ENCODE results near the gene SH3PXD2A.

SH3PXD2A gene

DNA sequence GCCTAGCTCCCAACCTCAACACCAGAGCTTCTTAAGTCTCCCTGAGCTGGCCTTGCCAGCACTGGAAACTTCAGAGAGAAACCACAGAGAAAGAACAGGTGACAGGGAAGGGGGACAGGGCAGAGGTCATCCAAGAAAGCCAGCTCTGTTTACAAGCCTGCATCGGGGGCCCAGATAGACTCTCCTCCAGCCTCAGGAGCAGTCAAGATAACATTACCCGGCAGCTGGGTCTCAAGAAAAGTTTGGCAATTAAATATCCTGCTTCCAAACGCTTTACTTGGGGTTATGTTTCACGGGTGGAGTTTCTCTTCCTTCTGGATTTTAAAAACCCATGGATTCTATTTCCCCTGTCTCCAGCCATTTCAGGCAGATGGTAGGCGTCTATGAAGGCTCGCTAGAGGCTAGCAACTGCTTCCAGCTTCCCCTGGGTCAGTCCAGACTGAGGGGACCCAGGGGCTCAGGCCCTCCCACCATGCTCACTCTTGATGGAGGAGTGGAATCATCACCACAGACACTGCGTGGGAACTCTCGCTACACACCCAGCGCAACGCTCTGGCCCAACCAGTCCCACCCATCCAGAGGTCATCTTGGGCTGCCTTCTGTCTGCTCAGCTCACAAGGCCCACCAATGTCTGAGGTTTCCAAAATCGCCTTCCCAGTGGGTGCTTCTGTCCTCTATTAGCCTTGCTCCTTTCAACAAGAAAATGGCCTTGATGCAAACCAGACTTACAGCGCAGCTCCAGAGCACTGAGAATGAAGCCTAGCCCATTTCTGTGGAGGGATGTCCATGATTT, 48.8 kb downstream of the SH3PXD2A start:
- TF ChIP-seq, protein P1, sequence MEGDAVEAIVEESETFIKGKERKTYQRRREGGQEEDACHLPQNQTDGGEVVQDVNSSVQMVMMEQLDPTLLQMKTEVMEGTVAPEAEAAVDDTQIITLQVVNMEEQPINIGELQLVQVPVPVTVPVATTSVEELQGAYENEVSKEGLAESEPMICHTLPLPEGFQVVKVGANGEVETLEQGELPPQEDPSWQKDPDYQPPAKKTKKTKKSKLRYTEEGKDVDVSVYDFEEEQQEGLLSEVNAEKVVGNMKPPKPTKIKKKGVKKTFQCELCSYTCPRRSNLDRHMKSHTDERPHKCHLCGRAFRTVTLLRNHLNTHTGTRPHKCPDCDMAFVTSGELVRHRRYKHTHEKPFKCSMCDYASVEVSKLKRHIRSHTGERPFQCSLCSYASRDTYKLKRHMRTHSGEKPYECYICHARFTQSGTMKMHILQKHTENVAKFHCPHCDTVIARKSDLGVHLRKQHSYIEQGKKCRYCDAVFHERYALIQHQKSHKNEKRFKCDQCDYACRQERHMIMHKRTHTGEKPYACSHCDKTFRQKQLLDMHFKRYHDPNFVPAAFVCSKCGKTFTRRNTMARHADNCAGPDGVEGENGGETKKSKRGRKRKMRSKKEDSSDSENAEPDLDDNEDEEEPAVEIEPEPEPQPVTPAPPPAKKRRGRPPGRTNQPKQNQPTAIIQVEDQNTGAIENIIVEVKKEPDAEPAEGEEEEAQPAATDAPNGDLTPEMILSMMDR (conservative IDR thresholded peaks at IDR 0.05; ENCODE audit: low read depth, low read length): no peak
- no peak for DNase-seq (ENCODE audit: low read depth)
- H3K4me3 ChIP-seq (ENCODE audit: low read length): no peak overlapping the region

GRCh38 chr10:103805781-103806180, 49.6 kb downstream of the SH3PXD2A start:
- TF ChIP-seq, protein P1 (conservative IDR thresholded peaks at IDR 0.05; ENCODE audit: low read depth, low read length): no peak
- DNase-seq (ENCODE audit: low read depth): no peak
- no peak overlapping the region for H3K4me3 ChIP-seq (ENCODE audit: low read length)

DNA sequence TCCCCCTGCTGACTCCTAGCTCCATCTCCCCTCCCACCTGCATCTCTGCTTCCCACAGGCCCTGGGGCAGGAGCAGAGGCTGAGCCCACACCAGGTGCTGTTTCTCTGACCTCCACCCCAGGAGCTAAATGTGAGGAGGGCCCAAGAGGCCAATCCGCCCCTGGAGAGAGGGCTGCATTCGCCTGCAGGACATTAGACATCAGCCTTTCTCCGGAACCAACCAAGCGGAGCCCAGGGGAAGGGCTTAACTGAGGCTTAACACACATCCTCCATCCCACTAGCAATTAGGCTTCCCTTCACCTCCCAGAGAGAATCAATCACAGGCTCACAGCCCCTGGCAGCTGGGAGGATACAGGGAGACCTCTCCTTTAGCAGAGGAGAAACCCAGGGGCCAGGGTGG, 50.5 kb downstream of the SH3PXD2A start:
- H3K4me3 ChIP-seq (ENCODE audit: low read length): no peak overlapping the region
- TF ChIP-seq, protein P1 (conservative IDR thresholded peaks at IDR 0.05; ENCODE audit: low read depth, low read length): no peak
- no peak for DNase-seq (ENCODE audit: low read depth)

DNA sequence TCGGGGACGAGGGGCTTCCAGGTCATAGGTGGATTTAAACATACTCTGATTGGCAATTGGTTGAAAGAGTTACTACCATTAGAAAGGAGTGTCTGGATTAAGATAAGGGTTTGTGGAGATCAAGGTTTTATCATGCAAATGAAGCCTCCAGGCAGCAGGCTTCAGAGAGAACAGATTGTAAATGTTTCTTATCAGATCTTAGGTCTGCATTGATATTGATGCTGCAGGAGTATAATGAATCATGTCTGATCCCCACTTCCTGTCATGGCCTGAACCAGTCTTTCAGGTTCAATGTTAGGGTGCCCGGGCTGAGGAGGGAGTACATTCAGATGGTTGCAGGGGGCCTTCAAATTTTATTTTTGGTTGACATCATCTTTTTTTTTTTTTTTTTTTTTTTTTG, 51.4 kb downstream of the SH3PXD2A start:
- DNase-seq (ENCODE audit: low read depth): no peak
- no peak overlapping the region for H3K4me3 ChIP-seq (ENCODE audit: low read length)
- TF ChIP-seq, protein P1 (conservative IDR thresholded peaks at IDR 0.05; ENCODE audit: low read depth, low read length): no peak

DNA sequence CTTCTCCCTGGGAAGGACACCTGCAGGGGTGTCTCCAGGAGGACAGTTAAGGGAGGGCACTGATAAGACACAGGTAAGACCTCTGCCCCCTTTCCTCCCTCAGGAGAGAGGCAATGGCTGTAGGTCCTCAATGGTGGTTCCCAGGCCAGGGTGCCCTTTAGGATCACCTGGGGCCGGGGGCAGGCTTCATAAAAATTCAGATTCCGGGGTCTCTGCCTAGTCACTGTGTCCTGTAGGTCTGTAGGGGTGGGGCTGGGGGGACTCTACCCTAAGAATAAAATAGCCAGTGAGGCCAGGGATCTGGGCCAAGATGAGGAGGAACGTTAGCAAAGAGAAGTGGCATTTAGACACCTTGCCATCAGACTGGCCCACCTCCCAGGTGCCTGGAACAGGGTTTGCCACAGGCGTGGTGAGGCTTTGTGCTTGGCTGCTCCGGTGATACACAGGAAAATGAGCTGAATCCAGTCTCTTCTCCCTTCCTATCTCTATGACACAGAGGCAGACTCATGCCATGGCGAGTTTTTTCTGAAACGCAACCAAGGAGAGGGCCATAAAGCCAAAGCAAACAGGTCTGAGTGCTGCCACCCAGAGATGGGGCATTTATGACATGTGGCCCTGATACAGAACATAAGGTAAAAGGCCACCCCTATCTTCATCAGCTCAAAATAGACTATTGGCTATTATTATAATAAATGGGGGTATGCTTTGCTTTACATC, 52.6 kb downstream of the SH3PXD2A start:
- DNase-seq (ENCODE audit: low read depth): no peak
- H3K4me3 ChIP-seq (ENCODE audit: low read length): no peak overlapping the region
- TF ChIP-seq, protein P1 (conservative IDR thresholded peaks at IDR 0.05; ENCODE audit: low read depth, low read length): no peak

- DNase-seq (ENCODE audit: low read depth): no peak
- no peak overlapping the region for H3K4me3 ChIP-seq (ENCODE audit: low read length)
- TF ChIP-seq, protein P1 (conservative IDR thresholded peaks at IDR 0.05; ENCODE audit: low read depth, low read length): no peak
These were observed 53.3 kb downstream of the SH3PXD2A start for GRCh38 chr10:103802081-103802480.

Data from retinal pigment epithelial cell (primary cell).